Measurements from ENCODE around the gene RGP1. TPM values are rescaled to one million over a fixed set of nuclear protein-coding genes. Genes with fewer than 3 reads are reported as not detected.
A peak's percentile ranks its signal among the peaks of the same experiment; 100 is the strongest.

The RGP1 gene
- total RNA-seq, 1 donor from 2014 or later = 34.6 TPM

DNA sequence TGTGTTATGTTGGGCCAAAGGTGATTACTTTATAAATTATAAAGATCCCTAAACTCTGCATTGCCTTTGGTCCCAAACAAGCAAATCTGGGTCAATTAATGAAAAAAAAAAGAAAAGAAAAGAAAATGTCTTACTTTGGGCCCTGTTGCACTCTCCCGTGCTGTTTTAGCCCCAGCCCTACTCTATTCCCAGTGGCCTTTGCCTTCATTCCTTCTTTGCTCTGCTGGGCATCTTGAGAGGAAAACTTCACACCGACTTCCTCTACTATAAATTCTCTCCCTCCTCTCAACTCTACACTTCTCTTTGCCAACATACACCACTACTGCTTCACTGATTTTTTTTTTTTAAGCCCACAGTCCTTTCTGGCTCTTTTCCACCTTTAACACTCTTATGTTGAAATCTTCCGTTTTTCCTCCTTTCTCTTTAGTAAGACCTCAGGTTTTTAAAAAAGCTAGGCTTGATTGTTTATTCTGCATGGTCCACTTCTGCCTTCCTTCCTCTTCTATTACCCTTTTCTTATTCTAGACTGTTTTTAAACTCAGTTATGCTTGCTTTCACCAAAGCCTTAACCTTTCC lies 9.5 kb downstream of the RGP1 start:
- TF ChIP-seq, protein P1, sequence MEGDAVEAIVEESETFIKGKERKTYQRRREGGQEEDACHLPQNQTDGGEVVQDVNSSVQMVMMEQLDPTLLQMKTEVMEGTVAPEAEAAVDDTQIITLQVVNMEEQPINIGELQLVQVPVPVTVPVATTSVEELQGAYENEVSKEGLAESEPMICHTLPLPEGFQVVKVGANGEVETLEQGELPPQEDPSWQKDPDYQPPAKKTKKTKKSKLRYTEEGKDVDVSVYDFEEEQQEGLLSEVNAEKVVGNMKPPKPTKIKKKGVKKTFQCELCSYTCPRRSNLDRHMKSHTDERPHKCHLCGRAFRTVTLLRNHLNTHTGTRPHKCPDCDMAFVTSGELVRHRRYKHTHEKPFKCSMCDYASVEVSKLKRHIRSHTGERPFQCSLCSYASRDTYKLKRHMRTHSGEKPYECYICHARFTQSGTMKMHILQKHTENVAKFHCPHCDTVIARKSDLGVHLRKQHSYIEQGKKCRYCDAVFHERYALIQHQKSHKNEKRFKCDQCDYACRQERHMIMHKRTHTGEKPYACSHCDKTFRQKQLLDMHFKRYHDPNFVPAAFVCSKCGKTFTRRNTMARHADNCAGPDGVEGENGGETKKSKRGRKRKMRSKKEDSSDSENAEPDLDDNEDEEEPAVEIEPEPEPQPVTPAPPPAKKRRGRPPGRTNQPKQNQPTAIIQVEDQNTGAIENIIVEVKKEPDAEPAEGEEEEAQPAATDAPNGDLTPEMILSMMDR (IDR thresholded peaks at IDR 0.05) = no peak
- Histone ChIP-seq H3K4me1 (peaks cover 27% of the 10 kb centered on the region), H3K4me3 (peak overlapping the region; percentile 57), H3K27me3 (no peaks in the 10 kb centered on the region), H3K36me3 (peaks cover under 1% of the 10 kb centered on the region), H3K27ac (peak overlapping the region; percentile 89), H3K9me3 (no peaks in the 10 kb centered on the region)
- intact Hi-C loops (cut with DNase I) = no loop called here
- DNase-seq (no peak), ATAC-seq (peak; percentile 6)

GRCh38 chr9:35759795-35760194 lies 10.7 kb downstream of the RGP1 start:
- ATAC-seq (no peak), DNase-seq (no peak)
- H3K36me3 ChIP-seq = no peaks in the 10 kb centered on the region
- H3K27ac ChIP-seq = no peak overlapping the region
- no peaks in the 10 kb centered on the region for H3K27me3 ChIP-seq
- TF ChIP-seq, protein P1 (IDR thresholded peaks at IDR 0.05) = no peak
- no peaks in the 10 kb centered on the region for H3K9me3 ChIP-seq
- H3K4me1 ChIP-seq = peaks cover 27% of the 10 kb centered on the region
- intact Hi-C loops (cut with DNase I) = no loop called here
- H3K4me3 ChIP-seq = no peak overlapping the region

DNA sequence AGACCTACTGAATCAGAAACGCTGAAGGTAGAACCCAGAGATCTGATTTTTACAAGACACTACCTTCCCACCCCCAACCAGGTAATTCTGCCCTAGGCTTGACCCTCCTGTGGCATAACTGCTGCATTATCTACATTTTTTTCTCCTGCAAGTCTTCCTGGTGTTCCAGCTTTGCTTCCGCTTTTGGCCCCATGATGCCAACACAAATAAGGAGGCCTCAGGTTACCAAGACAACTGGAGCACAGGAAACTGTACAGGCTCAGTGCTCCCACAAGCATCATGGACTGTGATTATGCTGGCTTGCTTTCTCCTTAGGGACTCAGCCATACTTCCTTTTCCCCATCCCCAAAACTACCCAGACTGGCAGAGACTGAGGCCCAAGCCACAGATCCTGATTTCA lies 11.6 kb downstream of the RGP1 start:
- H3K4me1 ChIP-seq = peaks cover 27% of the 10 kb centered on the region
- no peak overlapping the region for H3K27ac ChIP-seq
- no peak for ATAC-seq
- intact Hi-C loops (cut with DNase I) = no loop called here
- H3K36me3 ChIP-seq = no peaks in the 10 kb centered on the region
- no peaks in the 10 kb centered on the region for H3K27me3 ChIP-seq
- TF ChIP-seq, protein P1 (IDR thresholded peaks at IDR 0.05) = no peak
- H3K9me3 ChIP-seq = no peaks in the 10 kb centered on the region
- no peak overlapping the region for H3K4me3 ChIP-seq
- no peak for DNase-seq

DNA sequence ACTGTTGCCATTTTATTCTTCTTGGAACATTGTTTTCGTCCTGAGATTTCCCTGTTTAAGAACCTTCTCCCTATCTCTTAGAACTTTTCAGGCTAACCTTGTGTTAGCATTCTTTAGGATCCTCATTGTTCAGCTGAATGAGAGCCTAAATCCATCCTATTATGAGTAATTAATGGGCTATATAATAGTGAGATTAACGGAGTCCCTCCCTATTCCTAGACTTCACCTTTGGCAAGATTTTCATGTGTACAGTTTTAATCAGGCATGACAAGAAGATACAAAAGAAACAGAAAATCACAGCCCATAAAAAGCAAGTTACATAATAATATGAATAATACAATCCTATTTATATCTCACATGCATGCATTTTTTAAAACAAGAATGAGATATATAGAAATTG lies 14.1 kb downstream of the RGP1 start:
- Histone ChIP-seq H3K27ac (no peak overlapping the region), H3K27me3 (no peaks in the 10 kb centered on the region), H3K9me3 (no peaks in the 10 kb centered on the region), H3K4me1 (peaks cover 9% of the 10 kb centered on the region), H3K36me3 (no peaks in the 10 kb centered on the region), H3K4me3 (no peak overlapping the region)
- intact Hi-C loops (cut with DNase I) = no loop called here
- no peak for DNase-seq
- TF ChIP-seq, protein P1 (IDR thresholded peaks at IDR 0.05) = no peak
- no peak for ATAC-seq

GRCh38 chr9:35763803-35764202 lies 14.7 kb downstream of the RGP1 start:
- Histone ChIP-seq H3K27ac (no peak overlapping the region), H3K27me3 (no peaks in the 10 kb centered on the region), H3K4me3 (no peak overlapping the region), H3K4me1 (peaks cover 3% of the 10 kb centered on the region), H3K9me3 (no peaks in the 10 kb centered on the region), H3K36me3 (no peaks in the 10 kb centered on the region)
- intact Hi-C loops (cut with DNase I) = no loop called here
- ATAC-seq = no peak
- TF ChIP-seq, protein P1 (IDR thresholded peaks at IDR 0.05) = no peak
- no peak for DNase-seq

DNA sequence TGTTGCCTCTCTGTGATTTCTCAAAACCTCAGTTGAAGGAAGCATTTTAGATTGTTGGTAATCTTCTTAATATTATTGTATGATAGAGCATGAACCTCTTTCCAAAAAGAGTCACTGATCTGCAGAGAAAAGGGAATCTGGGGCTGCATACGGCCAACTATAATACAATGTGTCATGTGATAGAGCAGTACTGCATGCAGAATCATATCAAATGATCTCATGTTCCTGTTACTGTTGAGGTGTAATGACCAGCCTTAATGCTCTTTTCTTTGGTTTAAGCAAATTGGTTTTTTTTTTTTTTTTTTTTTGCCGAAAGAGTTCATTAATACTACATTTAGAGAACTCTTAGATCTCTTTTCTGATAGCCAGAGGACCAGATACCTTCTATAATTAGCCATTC lies 17.9 kb downstream of the RGP1 start:
- Histone ChIP-seq H3K9me3 (no peaks in the 10 kb centered on the region), H3K4me3 (no peak overlapping the region), H3K36me3 (no peaks in the 10 kb centered on the region), H3K4me1 (peaks cover 16% of the 10 kb centered on the region), H3K27ac (no peak overlapping the region), H3K27me3 (no peaks in the 10 kb centered on the region)
- DNase-seq (no peak), ATAC-seq (no peak)
- intact Hi-C loops (cut with DNase I) = no loop called here
- TF ChIP-seq, protein P1 (IDR thresholded peaks at IDR 0.05) = no peak
